Measurements from ENCODE around the gene MYCL. TPM values are rescaled to one million over a fixed set of nuclear protein-coding genes. Genes with fewer than 3 reads are reported as not detected.
"Not testable (repeated sequence)": the region's sequence is repeated elsewhere in the genome, so short reads cannot be mapped to it uniquely, and the experiment has no call there.

MYCL gene
- total and polyA plus RNA-seq, 2 experiments from 2014 or later = 5.5 to 11.1 TPM

GRCh38 chr1:39877231-39877778 is 24.4 kb downstream of the MYCL start:
- DNase-seq (ENCODE audit: low read depth in 1 of 2, low spot score in 1 of 2) = no peak
- Histone ChIP-seq H3K4me3 (no peak overlapping the region), H3K27ac (no peak overlapping the region), H3K4me1 (ENCODE audit: low read depth) (peaks cover 17% of the 10 kb centered on the region), H3K9me3 (ENCODE audit: low read depth) (no peaks in the 10 kb centered on the region), H3K36me3 (no peaks in the 10 kb centered on the region), H3K27me3 (no peaks in the 10 kb centered on the region)
- TF ChIP-seq CTCF (IDR thresholded peaks at IDR 0.05; ENCODE audit: low read depth, low read length) = no peak

GRCh38 chr1:39876144-39876543 is 25.6 kb downstream of the MYCL start:
- no peak for DNase-seq (ENCODE audit: low read depth in 1 of 2, low spot score in 1 of 2)
- H3K4me1 ChIP-seq (ENCODE audit: low read depth) = peaks cover 8% of the 10 kb centered on the region
- H3K27ac ChIP-seq = no peak overlapping the region
- H3K36me3 ChIP-seq = no peaks in the 10 kb centered on the region
- H3K4me3 ChIP-seq = no peak overlapping the region
- no peaks in the 10 kb centered on the region for H3K27me3 ChIP-seq
- no peak for TF ChIP-seq CTCF (IDR thresholded peaks at IDR 0.05; ENCODE audit: low read depth, low read length)
- no peaks in the 10 kb centered on the region for H3K9me3 ChIP-seq (ENCODE audit: low read depth)

- TF ChIP-seq CTCF (IDR thresholded peaks at IDR 0.05; ENCODE audit: low read depth, low read length) = no peak
- Histone ChIP-seq H3K4me3 (no peak overlapping the region), H3K4me1 (ENCODE audit: low read depth) (no peaks in the 10 kb centered on the region), H3K27ac (no peak overlapping the region), H3K9me3 (ENCODE audit: low read depth) (no peaks in the 10 kb centered on the region), H3K36me3 (no peaks in the 10 kb centered on the region), H3K27me3 (no peaks in the 10 kb centered on the region)
- peak in 1 of 2 donors; percentile 15 for DNase-seq (ENCODE audit: low read depth in 1 of 2, low spot score in 1 of 2)
Measured at GRCh38 chr1:39872698-39873097, 29.0 kb downstream of the MYCL start.

- H3K27me3 ChIP-seq = no peaks in the 10 kb centered on the region
- no peak for DNase-seq (ENCODE audit: low read depth in 1 of 2, low spot score in 1 of 2)
- no peaks in the 10 kb centered on the region for H3K36me3 ChIP-seq
- no peaks in the 10 kb centered on the region for H3K4me1 ChIP-seq (ENCODE audit: low read depth)
- H3K27ac ChIP-seq = no peak overlapping the region
- no peak overlapping the region for H3K4me3 ChIP-seq
- no peaks in the 10 kb centered on the region for H3K9me3 ChIP-seq (ENCODE audit: low read depth)
- TF ChIP-seq CTCF (IDR thresholded peaks at IDR 0.05; ENCODE audit: low read depth, low read length) = no peak
Measured at GRCh38 chr1:39871796-39872195, 29.9 kb downstream of the MYCL start.

- not testable (repeated sequence) for H3K9me3 ChIP-seq (ENCODE audit: low read depth); H3K4me1 ChIP-seq (ENCODE audit: low read depth); H3K27me3 ChIP-seq; H3K36me3 ChIP-seq; H3K27ac ChIP-seq; DNase-seq (ENCODE audit: low read depth in 1 of 2, low spot score in 1 of 2); H3K4me3 ChIP-seq
Measured at GRCh38 chr1:39871043-39871442, 30.7 kb downstream of the MYCL start.

GRCh38 chr1:39869538-39870112 is 32.1 kb downstream of the MYCL start:
- H3K27ac ChIP-seq; DNase-seq (ENCODE audit: low read depth in 1 of 2, low spot score in 1 of 2): not testable (repeated sequence)

More at GRCh38 chr1:39869538-39870112, 32.1 kb downstream of the MYCL start:
- not testable (repeated sequence) for H3K36me3 ChIP-seq; H3K27me3 ChIP-seq; H3K4me3 ChIP-seq; H3K9me3 ChIP-seq (ENCODE audit: low read depth); H3K4me1 ChIP-seq (ENCODE audit: low read depth)

Data from cardiac muscle cell (in vitro differentiated cells and primary cell).